Kidney (tissue), 14 donors: ENCODE data around the gene CTAGE15. TPM values are rescaled to one million over a fixed set of nuclear protein-coding genes. Genes with fewer than 3 reads are reported as not detected.
"Not testable (repeated sequence)": the region's sequence is repeated elsewhere in the genome, so short reads cannot be mapped to it uniquely, and the experiment has no call there.

Experiments used
- DNase-seq, 5 donors: peaks; one replicate each; pipeline ENCODE4 v3.0.0-alpha.2; 2013 to 2020
- FAIRE-seq: peaks from 2 replicates; lab custom pipeline; 2012; peaks lifted over from hg19 to GRCh38; lab: Jason Lieb, UNC
- H3K27ac ChIP-seq, 2 donors: one replicate each; pipeline ENCODE4 v1.7.0; 2013; ENCODE audit warnings: low read depth in 2 of 2, low read length in 2 of 2, inconsistent platforms in 1 of 2
- H3K27me3 ChIP-seq: one replicate; pipeline ENCODE4 v1.7.1; 2013; ENCODE audit warnings: low read length, inconsistent platforms; ENCODE audit not compliant: control insufficient read depth, insufficient read depth
- H3K36me3 ChIP-seq, 3 donors: one replicate each; pipeline versions ENCODE4 v1.7.0 to v1.7.1; 2013; ENCODE audit warnings: low read length in 3 of 3, control low read depth in 1 of 3, inconsistent platforms in 1 of 3; ENCODE audit not compliant: insufficient read depth in 3 of 3, control insufficient read depth in 2 of 3
- H3K4me1 ChIP-seq, 3 donors: one replicate each; pipeline versions ENCODE4 v1.7.0 to v1.7.1; 2013; ENCODE audit warnings: low read length in 3 of 3, inconsistent platforms in 1 of 3, low read depth in 1 of 3; ENCODE audit not compliant: control insufficient read depth in 2 of 3, insufficient read depth in 2 of 3
- H3K4me3 ChIP-seq, 3 donors: one replicate each; pipeline versions ENCODE4 v1.7.0 to v1.8.1; 2013; ENCODE audit warnings: low read length in 3 of 3, control low read depth in 1 of 3, inconsistent platforms in 1 of 3
- H3K9ac ChIP-seq, 3 donors: one replicate each; pipeline versions ENCODE4 v1.7.0 to v1.7.1; 2013; ENCODE audit warnings: low read length in 3 of 3, control low read depth in 1 of 3, inconsistent platforms in 1 of 3
- H3K9me3 ChIP-seq, 3 donors: one replicate each; pipeline versions ENCODE4 v1.7.0 to v1.7.1; 2013; ENCODE audit warnings: low read length in 3 of 3, control low read depth in 1 of 3, inconsistent platforms in 1 of 3; ENCODE audit not compliant: control insufficient read depth in 2 of 3, insufficient read depth in 1 of 3
- CTCF ChIP-seq: IDR thresholded peaks from 3 replicates; pipeline ENCODE4 v1.5.1; 2012; ENCODE audit warnings: mild to moderate bottlenecking, moderate library complexity, borderline replicate concordance; ENCODE audit not compliant: insufficient read depth; ENCODE audit errors: extremely low read depth
- intact Hi-C: fragments of 100-400 bp; cut with DNase I; formaldehyde crosslinking; loops from one replicate; pipeline ENCODE4 v1.11.1; 2022
- polyA plus RNA-seq: library from polyadenylated mRNA; stranded (reverse); fragments of 350-450 nt; fragmentation: Illumina TruSeq; extraction: RNeasy Lipid Tissue Mini Kit (QIAGEN cat#74804); gene quantifications from one replicate; pipeline ENCODE4 v1.2.3, GENCODE V29; 2014; ENCODE audit warnings: low read depth, low replicate concordance; ENCODE audit not compliant: insufficient read depth
- total RNA-seq: library from RNA; stranded (reverse); fragmentation: NEBNext Ultra II Directional; extraction: Animal tissue kit (Norgen Biotek cat#: 25700); gene quantifications from one replicate; pipeline ENCODE4 v1.2.1, GENCODE V29; 2021
- donor health status: control.
- donor health status: control.
- donor health status: control.
- donor health status: control.
- donor health status: control.
- donor health status: DM: yes; HTN: yes; CAD: no.
- donor health status: Normal renal cell carcinoma (clear cell type).

CTAGE15 gene
- total and polyA plus RNA-seq, 2 donors from 2014 or later: 2.2 TPM; not detected in 1

- DNase-seq, FAIRE-seq, H3K4me1 ChIP-seq, H3K36me3 ChIP-seq, H3K27me3 ChIP-seq, H3K9me3 ChIP-seq, H3K9ac ChIP-seq, intact Hi-C loops, H3K27ac ChIP-seq, H3K4me3 ChIP-seq: not testable (repeated sequence)
Measured at GRCh38 chr7:143606088-143606487, 34.5 kb downstream of the CTAGE15 start.

GRCh38 chr7:143615545-143615944 lies 43.9 kb downstream of the CTAGE15 start:
- H3K36me3 ChIP-seq, DNase-seq, H3K9ac ChIP-seq, H3K4me3 ChIP-seq, intact Hi-C loops, FAIRE-seq, H3K27ac ChIP-seq, H3K9me3 ChIP-seq, H3K27me3 ChIP-seq, H3K4me1 ChIP-seq: not testable (repeated sequence)

- H3K27me3 ChIP-seq, FAIRE-seq, H3K9ac ChIP-seq, intact Hi-C loops, DNase-seq, H3K36me3 ChIP-seq, H3K4me3 ChIP-seq, H3K4me1 ChIP-seq, H3K9me3 ChIP-seq, H3K27ac ChIP-seq: not testable (repeated sequence)
Measured at GRCh38 chr7:143617204-143617603, 45.6 kb downstream of the CTAGE15 start.

GRCh38 chr7:143620058-143620457 lies 48.5 kb downstream of the CTAGE15 start:
- DNase-seq, H3K9me3 ChIP-seq, FAIRE-seq, H3K4me1 ChIP-seq, H3K27ac ChIP-seq, H3K9ac ChIP-seq, H3K36me3 ChIP-seq, intact Hi-C loops, H3K4me3 ChIP-seq, H3K27me3 ChIP-seq: not testable (repeated sequence)
- peak; percentile 37 for TF ChIP-seq CTCF

GRCh38 chr7:143620646-143621045 lies 49.0 kb downstream of the CTAGE15 start, which contains the start of gene TCAF2:
Gene TCAF2 (plus strand): TSS chr7:143620974.
- H3K9ac ChIP-seq, H3K4me3 ChIP-seq, H3K27ac ChIP-seq, intact Hi-C loops, DNase-seq, H3K36me3 ChIP-seq, H3K9me3 ChIP-seq, H3K27me3 ChIP-seq, H3K4me1 ChIP-seq: not testable (repeated sequence)
- peak; percentile 30 for FAIRE-seq

- H3K4me1 ChIP-seq, intact Hi-C loops, H3K27ac ChIP-seq, FAIRE-seq, DNase-seq, H3K4me3 ChIP-seq, H3K27me3 ChIP-seq, H3K9me3 ChIP-seq, H3K36me3 ChIP-seq, H3K9ac ChIP-seq: not testable (repeated sequence)
Measured at GRCh38 chr7:143621175-143621574, 49.6 kb downstream of the CTAGE15 start.

- H3K27ac ChIP-seq, H3K9ac ChIP-seq, H3K4me1 ChIP-seq, H3K36me3 ChIP-seq, H3K4me3 ChIP-seq, FAIRE-seq, H3K27me3 ChIP-seq, intact Hi-C loops, DNase-seq, H3K9me3 ChIP-seq: not testable (repeated sequence)
Measured at GRCh38 chr7:143622130-143622529, 50.5 kb downstream of the CTAGE15 start.
